NCI-H128 (cell line): ENCODE measurements around the gene SFTPD.
"Not testable (repeated sequence)": the region's sequence is repeated elsewhere in the genome, so short reads cannot be mapped to it uniquely, and the experiment has no call there.

Source experiments
- DNase-seq: peaks from one replicate; lab custom pipeline; 2025; ENCODE audit not compliant: unreplicated experiment; lab: John Stamatoyannopoulos, UW

SFTPD gene

DNA sequence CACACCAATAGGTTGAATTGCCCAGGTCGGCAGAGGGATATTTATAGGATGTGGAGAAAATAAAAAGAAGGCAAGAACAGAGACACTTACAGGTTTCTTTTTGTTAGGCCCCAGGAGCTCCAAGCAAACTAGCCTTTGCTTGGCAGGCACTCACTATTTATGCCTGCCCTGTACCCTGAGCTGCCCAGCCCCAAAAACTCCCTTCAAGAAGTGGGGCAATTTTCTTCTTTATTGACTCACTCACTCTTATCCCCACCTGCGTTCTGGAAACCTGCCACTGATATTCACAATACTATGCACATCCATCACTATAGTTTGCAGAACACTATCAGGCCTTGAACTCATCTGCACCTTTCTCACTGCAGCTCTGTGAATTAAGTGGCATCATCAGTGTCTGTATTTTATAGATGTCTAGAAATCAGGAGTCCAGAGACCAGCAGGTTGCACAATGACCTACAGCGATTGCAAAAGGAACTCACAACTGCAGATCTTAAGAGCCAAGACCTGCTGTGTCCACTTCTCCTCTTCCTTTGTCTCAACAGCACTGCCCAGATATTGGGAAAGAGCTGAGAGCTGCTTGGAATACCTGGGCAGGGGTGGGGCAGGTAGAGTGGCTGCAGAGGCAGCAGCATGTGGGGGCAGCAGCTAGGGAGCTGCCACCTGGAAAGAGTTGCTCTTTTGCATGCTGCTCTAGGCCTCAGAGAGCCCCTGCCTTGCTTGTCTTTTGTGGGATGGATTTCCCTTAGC, at the start of gene SFTPD:
Gene SFTPD (minus strand): TSS at position 130 of the 747 bp plus-strand sequence. CDS start 2,446 bp downstream, outside the sequence.
- DNase-seq = no peak

DNA sequence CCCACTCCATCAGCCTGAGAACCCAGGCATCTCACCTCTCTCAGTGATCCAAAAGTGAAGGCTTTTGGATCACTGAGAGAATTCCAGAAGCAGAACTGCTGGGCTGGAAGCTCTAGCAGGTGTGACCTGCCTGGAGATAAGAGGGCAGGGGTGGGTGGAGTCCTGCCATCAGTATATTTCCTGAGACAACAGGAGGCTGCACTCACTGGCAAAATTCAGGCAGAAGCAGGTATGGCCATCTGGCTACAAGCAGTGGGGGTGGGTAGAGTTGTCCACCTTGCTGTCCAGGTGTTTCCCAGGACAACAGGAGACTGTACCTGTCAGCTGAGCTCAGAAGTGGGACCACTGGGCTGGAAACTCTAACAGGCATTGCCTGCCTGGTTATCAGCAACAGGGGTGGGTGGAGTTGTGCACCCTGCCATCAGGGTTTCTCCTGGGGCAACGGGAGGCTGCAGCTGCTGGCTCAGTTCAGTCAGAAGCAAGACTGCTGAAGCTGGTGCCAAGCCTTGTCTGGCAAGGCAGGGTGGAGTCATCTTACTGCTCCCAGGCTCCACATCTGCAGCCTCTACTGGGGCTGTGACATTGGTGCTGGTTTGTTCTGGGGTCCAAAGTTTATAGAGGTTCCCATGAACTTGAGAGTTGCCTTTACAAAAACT, 47.2 kb upstream of the SFTPD start:
- no peak for DNase-seq

DNA sequence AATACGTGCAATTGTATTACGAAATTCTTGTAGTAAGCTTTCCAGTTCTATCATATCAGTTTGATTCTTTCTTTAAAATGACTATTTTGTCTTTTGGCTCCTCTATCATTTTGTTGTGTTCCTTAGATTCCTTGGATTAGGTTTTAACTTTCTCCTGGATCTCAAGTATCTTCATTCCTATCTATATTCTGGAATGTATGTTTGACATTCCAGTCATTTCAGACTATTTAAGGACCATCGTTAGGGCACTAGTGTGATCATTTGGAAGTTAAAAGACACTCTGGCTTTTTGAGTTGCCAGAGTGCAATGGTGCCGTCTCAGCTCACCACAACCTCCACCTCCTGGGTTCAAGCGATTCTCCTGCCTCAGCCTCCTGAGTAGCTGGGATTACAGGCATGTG, 45.7 kb upstream of the SFTPD start:
- no peak for DNase-seq

DNA sequence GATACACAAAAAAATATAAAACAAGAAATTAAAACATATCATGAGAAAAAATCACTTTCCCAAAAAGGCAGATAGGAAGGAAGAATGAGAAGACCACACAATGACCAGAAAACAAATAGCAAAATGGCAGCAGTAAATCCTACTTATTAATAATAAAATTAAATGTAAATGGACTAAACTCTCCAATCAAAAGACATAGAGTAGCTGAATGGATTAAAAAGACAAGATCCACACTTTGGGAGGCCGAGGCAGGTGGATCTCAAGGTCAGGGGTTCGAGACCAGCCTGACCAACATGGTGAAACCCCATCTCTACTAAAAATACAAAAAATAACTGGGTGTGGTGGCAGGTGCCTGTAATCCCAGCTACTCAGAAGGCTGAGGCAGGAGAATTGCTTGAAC, 39.3 kb upstream of the SFTPD start:
- not testable (repeated sequence) for DNase-seq

- not testable (repeated sequence) for DNase-seq
Measured at GRCh38 chr10:79986661-79987060, 37.8 kb upstream of the SFTPD start.

- DNase-seq = no peak
Measured at GRCh38 chr10:79985481-79986072, 36.7 kb upstream of the SFTPD start.

DNA sequence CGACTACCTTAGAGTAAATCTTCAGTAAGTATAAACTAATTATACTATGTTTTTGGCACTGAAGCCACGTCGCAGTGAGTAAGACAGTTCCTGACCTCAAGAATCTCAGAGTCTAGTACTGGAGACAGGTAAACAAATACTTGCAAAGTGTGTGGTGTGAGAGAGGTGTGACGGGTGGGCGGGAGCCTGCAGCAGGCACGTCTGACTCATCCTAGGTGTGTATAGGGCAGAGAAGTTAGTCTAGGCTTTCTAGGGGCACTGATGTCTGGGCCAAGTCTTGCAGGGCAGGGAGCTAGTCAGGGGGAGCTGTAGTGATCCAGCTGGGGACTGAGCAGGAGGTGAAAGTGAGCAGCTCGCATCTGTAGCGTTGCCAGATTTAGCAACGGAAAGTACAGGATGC, 35.9 kb upstream of the SFTPD start:
- no peak for DNase-seq

DNA sequence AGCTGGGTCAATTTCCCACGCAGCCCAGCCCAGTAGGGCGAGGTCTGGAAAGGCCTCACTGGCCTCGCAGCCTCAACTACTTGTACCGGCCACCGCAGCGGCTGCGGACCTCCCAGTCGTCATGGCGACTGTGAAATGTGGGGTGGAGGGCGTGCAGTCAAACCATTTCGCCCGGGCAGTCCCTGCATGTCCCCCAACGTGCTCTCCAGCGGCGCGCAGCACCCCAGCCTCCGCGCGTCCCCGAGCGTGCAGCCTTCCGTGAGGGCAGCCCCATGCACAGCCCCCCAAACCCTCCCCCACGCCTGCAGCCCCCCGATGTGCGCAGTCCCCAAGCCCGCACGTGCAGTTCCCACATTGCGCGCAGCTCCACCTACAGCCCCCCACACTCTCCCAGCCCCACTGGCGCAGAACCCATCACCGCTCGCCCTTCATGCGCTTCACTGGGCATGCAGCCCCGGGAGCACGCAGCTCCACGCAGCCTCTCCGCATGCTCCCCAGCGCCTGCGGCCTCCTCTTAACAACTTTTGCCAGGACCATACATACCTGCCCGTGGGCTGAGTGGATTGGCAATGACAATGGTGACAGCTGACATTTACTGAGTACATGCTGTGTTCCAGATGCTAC, 34.5 kb upstream of the SFTPD start:
- no peak for DNase-seq

DNA sequence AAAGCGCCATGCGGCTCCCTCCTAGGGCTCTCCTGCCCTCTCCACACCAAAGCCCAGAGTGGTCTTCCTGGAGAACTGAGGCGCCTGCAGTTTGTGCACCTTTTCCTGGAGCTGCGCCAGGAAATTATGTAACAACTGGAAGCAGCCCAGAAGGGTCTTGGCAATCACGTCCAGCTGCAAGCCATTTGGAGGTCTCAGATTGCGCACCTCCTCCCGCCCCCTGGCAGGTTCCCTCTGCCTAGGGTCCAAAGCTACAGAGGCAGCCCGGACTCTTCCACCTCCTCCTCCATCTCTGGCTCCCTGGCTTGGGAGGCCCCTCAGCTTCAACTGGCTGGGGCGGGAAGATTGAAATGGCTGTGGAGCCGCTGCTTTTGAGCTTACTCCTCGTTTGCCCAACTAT, 34.0 kb upstream of the SFTPD start:
- DNase-seq = no peak

GRCh38 chr10:79982362-79982800, 33.5 kb upstream of the SFTPD start:
- DNase-seq = no peak

DNA sequence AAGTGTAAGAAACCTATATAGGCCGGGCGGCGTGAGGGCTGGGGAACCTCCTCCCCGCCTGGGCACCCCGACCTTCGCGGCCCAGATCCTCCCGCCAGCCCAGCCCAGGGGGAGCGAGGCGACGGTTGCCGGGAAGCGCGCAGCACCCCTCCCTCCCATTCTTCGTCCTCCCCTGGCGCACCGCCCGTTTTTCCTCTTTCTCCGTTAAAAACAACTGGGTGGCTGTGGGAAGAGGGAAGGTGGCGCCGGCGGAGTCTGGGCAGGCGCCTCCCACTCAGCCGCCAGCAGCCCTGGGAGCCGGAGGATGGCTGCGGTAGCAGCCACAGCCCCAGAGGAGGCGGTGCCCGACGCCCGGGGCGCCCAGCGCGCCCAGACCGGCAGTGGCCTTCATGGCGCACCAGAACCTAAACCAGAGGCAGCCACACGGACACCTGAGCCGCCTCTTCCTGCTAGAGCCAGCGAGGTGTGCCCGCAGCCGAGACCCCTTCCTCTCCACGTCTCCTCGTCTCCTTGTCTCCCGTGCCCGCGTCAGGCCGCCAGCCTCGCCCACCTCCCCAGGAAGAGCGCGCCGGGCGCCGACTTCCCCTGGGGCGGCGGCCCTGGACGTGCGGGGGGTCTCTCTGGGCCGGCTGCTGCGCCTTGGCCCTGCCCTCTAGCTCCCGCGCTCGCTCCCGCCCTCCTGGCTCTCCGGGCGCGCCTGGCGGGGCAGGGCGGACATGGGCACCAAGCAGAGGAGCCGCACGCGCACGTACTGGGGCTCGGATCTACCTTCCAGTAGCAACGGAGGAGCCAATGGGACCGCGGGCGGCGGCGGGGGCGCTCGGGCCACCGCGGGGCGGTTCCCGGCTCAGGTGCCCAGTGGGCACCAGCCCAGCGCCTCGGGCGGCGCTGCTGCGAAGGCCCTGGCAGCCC, 32.8 kb upstream of the SFTPD start:
- peak; percentile 33 for DNase-seq

- no peak for DNase-seq
Measured at GRCh38 chr10:79980711-79981110, 31.8 kb upstream of the SFTPD start.

- no peak for DNase-seq
Measured at GRCh38 chr10:79979976-79980687, 31.2 kb upstream of the SFTPD start.

- no peak for DNase-seq
Measured at GRCh38 chr10:79979310-79979975, 30.5 kb upstream of the SFTPD start.

DNA sequence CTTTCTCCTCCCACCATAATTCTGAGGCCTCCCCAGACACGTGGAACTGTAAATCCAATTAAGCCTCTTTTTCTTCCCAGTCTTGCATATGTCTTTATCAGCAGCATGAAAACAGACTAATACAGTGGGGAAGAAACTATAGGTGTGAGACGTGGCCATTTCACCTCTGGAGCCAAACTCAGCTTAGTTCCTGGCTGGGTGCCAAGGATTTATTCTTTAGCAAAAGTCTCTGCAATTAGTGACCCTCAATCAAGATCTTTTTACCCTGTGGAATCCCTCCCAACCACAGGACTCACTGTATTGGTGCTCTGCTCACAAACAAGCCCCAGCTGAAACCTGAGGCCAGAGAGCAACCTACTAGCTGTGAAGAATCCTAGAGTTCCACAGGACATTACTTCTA, 28.1 kb upstream of the SFTPD start:
- DNase-seq = no peak

DNA sequence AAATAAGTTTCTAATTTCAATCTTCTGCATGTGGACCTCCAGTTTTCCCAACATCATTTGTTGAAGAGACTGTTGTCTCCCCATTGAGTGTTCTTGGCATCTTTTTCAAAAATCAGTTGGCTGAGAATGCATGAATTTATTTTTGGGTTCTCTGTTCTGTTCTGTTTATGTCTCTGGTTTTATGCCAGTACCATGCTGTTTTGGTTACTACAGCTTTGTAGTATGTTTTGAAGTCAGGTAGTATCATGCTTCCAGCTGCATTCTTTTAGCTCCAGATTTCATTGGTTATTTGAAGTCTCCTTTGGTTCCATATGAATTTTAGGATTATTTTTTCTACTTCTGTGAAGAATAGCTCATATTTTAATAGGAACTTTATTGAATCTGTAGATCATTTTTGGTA, 21.2 kb upstream of the SFTPD start:
- no peak for DNase-seq

- no peak for DNase-seq
Measured at GRCh38 chr10:79947787-79948424, 999 bp downstream of the SFTPD start.

- no peak for DNase-seq
Measured at GRCh38 chr10:79947083-79947415, 1.9 kb downstream of the SFTPD start.
